Mucosa of descending colon (tissue), 3 donors: ENCODE measurements around the gene MSI2. TPM values are rescaled to one million over a fixed set of nuclear protein-coding genes. Genes with fewer than 3 reads are reported as not detected.

Experiments used
- ATAC-seq: fragments of 200-7000 bp; cut with Tn5 transposase; one replicate; pipeline ENCODE4 v1.9.1; 2020; ENCODE audit warnings: mild to moderate bottlenecking, moderate library complexity
- DNase-seq, 3 donors: peaks; one replicate each; pipeline ENCODE4 v3.0.0-alpha.2; 2020
- H3K36me3 ChIP-seq: fragments of 200-600 bp; one replicate; pipeline ENCODE4 v1.8.0; 2021; ENCODE audit warnings: low read depth, mild to moderate bottlenecking
- H3K4me1 ChIP-seq: fragments of 200-600 bp; one replicate; pipeline ENCODE4 v1.8.0; 2021; ENCODE audit warnings: low read depth, mild to moderate bottlenecking
- H3K4me3 ChIP-seq: fragments of 200-600 bp; one replicate; pipeline ENCODE4 v1.8.0; 2021; ENCODE audit warnings: mild to moderate bottlenecking
- H3K9me3 ChIP-seq: fragments of 200-600 bp; one replicate; pipeline ENCODE4 v1.8.0; 2021; ENCODE audit warnings: mild to moderate bottlenecking
- intact Hi-C, 2 donors: fragments of 100-400 bp; cut with DNase I in 1 of 2; cut with micrococcal nuclease in 1 of 2; formaldehyde crosslinking; loops; one replicate each; pipeline versions ENCODE4 v1.11.0 to v1.11.1; 2022; cut with DNase I, micrococcal nuclease
- total RNA-seq, 3 donors: library from RNA; stranded (reverse); fragmentation: NEBNext Ultra II Directional in 2 of 3; extraction: Animal tissue kit (Norgen Biotek cat#: 25700) in 2 of 3; gene quantifications; one replicate each; pipeline versions ENCODE4 v1.2.1 to v1.2.4, GENCODE V29; 2021 to 2023
- TF ChIP-seq, protein P1 (sequence below): fragments of 200-600 bp; IDR thresholded peaks from one replicate; pipeline ENCODE4 v1.8.0; 2022; ENCODE audit warnings: antibody characterized with exemption, mild to moderate bottlenecking
- donor health status: DM: no; HTN: no; CAD: no; lungs with moderate emphysema.
- donor health status: DM: no; HTN: no; CAD: no.
- donor health status: DM: no; HTN: yes; CAD: no.

The MSI2 gene
- total RNA-seq, 3 donors from 2014 or later, result 60.0 to 72.6 (median 65.7) TPM

DNA sequence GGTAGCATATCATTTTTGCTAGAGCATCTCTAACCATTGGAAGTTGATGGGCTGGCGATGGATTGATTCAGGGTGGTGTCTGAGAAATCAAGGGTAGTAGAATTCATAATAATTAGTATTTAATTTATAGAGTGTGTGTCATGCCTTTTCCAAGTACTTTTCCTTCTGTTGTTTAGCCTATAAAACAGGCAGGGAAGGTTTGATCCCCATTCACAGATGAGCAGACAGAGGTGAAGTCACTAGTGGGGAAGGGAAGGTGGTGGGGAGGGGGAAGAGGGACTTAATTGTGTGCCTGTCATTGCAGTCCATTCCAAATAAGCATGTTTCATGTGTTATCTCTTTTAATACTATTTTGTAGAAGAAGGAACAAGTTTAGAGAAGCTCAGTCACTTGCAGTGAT lies 131.3 kb downstream of the MSI2 start:
- Histone ChIP-seq H3K36me3 (no peaks in the 10 kb centered on the region), H3K9me3 (peaks cover 6% of the 10 kb centered on the region), H3K4me3 (no peak overlapping the region), H3K4me1 (no peaks in the 10 kb centered on the region)
- intact Hi-C loops, result no loop called here
- TF ChIP-seq, protein P1, sequence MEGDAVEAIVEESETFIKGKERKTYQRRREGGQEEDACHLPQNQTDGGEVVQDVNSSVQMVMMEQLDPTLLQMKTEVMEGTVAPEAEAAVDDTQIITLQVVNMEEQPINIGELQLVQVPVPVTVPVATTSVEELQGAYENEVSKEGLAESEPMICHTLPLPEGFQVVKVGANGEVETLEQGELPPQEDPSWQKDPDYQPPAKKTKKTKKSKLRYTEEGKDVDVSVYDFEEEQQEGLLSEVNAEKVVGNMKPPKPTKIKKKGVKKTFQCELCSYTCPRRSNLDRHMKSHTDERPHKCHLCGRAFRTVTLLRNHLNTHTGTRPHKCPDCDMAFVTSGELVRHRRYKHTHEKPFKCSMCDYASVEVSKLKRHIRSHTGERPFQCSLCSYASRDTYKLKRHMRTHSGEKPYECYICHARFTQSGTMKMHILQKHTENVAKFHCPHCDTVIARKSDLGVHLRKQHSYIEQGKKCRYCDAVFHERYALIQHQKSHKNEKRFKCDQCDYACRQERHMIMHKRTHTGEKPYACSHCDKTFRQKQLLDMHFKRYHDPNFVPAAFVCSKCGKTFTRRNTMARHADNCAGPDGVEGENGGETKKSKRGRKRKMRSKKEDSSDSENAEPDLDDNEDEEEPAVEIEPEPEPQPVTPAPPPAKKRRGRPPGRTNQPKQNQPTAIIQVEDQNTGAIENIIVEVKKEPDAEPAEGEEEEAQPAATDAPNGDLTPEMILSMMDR, result no peak
- DNase-seq (no peak), ATAC-seq (no peak)

DNA sequence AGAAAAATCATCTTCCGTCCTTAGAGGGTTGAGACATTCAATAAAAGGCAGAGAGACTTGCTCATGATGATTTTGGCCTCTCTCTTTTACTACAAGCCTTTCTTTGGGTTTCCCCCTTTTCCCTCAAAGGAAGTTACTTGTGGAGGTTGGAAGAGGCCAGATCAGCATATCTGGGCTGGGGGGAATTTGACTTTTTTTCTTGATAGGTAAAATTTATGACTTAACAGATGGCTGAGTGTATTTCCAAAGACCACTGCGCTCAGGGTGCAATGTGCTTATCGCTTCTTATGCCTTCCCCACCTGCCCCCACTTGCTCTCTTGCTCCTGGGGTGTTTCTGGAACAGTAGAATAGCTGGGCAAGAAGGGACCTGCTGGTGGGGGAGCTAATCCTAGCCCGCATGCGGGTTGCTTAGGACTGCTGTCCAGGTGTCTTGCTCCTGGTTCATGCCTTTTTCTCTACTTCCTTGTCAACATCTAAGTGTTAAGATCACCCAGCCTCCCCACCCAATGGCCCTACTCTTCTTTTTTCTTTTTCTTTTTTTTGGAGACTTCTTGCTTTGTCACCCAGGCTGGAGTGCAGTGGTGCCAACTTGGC lies 131.9 kb downstream of the MSI2 start:
- intact Hi-C loops, result no loop called here
- Histone ChIP-seq H3K4me3 (no peak overlapping the region), H3K9me3 (peaks cover 9% of the 10 kb centered on the region), H3K36me3 (no peaks in the 10 kb centered on the region), H3K4me1 (no peaks in the 10 kb centered on the region)
- TF ChIP-seq, protein P1, result no peak
- DNase-seq (no peak), ATAC-seq (no peak)

DNA sequence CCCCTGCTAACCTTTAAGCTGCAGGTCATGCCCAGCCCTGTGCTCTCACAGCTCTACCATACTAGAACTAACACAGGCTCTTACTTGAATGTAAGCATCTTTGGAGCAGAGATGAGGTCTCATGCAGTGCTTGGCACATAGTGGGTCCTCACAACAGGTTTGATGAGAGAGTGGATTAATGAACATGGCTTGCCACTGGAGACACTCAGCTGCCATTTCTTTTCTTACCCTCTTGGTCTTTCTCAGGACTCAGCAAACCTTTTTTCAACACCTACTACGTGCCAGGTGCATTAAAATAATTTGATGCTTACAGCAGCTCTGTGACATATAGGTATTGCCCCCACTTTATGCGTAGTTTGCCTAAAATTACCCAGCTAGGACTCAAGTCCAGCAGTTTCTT lies 133.2 kb downstream of the MSI2 start:
- peaks cover 9% of the 10 kb centered on the region for H3K9me3 ChIP-seq
- no peaks in the 10 kb centered on the region for H3K4me1 ChIP-seq
- ATAC-seq (no peak), DNase-seq (no peak)
- no peak overlapping the region for H3K4me3 ChIP-seq
- intact Hi-C loops, result no loop called here
- no peaks in the 10 kb centered on the region for H3K36me3 ChIP-seq
- TF ChIP-seq, protein P1, result no peak

DNA sequence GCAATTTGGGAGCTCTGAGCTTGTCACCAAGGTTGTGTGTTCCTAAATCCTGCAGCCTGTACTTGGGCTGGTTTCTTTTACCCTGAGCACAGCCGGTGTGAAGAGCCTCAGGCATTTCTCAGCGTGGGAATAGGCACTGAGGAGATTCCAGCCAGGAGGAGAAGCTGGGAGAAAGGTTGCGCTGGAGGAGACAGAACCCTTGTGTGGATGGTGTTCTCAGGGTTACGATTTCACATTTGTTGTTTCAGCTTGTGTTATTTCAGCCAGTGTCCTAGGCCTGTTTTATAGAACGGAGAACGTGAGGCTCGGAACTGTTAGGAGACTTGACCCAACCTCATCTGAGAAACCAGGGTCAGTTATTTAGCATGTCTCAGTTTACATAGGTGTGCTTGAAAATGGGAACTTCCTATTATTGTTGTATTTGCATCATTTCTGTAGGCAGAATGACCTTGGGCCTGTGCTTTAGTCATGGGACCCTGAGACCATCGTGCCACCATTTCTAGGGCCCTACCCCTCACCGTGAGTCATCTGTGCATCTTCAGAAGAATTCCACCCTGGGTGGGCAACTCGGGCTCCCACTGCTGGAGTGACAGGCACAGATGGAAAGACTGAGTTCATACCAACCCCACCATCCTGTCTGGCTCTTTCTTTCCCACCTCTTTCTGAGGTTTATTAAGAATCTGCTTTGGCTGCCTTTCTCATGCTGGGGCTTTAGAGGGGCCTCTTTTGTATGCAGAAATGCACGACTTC lies 134.9 kb downstream of the MSI2 start:
- Histone ChIP-seq H3K36me3 (no peaks in the 10 kb centered on the region), H3K4me3 (no peak overlapping the region), H3K4me1 (no peaks in the 10 kb centered on the region), H3K9me3 (peaks cover 9% of the 10 kb centered on the region)
- TF ChIP-seq, protein P1, result no peak
- ATAC-seq (no peak), DNase-seq (no peak)
- intact Hi-C loops, result no loop called here

DNA sequence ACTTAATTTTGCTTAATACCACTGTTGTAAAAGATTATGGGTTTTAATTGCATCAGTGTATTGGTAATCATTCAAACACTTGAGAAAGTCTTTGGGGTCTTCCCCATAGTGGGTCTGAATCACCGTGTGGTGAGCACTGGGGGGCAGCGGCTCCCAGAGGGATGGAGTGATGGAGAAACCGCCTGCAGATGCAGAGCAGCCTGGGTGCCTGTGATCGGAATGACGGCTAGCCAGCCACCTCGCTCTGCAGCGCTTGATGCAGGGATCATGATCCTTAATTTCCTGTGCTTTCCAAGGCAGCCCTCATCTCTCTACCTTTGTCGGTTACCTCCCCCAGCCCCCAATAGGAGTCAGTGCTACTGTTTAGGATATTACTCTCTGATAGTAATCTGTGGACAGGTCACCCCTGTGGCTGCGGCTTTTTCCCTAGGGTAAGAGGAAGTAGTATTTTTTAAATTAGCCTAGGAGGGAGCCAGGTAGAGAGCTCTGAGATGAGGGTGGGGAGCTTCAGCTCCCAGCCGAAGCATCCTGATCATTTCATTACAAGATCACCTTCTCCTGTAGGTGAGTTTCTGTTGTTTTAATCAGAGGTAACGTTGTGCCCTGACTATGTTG lies 135.6 kb downstream of the MSI2 start:
- H3K9me3 ChIP-seq, result peaks cover 6% of the 10 kb centered on the region
- H3K4me3 ChIP-seq, result no peak overlapping the region
- ATAC-seq (no peak), DNase-seq (no peak)
- intact Hi-C loops, result no loop called here
- no peaks in the 10 kb centered on the region for H3K36me3 ChIP-seq
- TF ChIP-seq, protein P1, result no peak
- H3K4me1 ChIP-seq, result no peaks in the 10 kb centered on the region
